LNCAP (cell line): ENCODE results near the gene TBX2.

Source experiments
- TF ChIP-seq, protein P1 (sequence below): fragments of 450-650 bp; IDR thresholded peaks from 2 replicates; pipeline ENCODE4 v1.5.1; 2017; ENCODE audit warnings: mild to moderate bottlenecking

Gene TBX2

GRCh38 chr17:61376931-61377838, 22.5 kb upstream of the TBX2 start:
- TF ChIP-seq, protein P1, sequence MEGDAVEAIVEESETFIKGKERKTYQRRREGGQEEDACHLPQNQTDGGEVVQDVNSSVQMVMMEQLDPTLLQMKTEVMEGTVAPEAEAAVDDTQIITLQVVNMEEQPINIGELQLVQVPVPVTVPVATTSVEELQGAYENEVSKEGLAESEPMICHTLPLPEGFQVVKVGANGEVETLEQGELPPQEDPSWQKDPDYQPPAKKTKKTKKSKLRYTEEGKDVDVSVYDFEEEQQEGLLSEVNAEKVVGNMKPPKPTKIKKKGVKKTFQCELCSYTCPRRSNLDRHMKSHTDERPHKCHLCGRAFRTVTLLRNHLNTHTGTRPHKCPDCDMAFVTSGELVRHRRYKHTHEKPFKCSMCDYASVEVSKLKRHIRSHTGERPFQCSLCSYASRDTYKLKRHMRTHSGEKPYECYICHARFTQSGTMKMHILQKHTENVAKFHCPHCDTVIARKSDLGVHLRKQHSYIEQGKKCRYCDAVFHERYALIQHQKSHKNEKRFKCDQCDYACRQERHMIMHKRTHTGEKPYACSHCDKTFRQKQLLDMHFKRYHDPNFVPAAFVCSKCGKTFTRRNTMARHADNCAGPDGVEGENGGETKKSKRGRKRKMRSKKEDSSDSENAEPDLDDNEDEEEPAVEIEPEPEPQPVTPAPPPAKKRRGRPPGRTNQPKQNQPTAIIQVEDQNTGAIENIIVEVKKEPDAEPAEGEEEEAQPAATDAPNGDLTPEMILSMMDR, result no peak

GRCh38 chr17:61378658-61379456, 20.8 kb upstream of the TBX2 start:
- TF ChIP-seq, protein P1, result no peak

GRCh38 chr17:61379457-61380216, 20.0 kb upstream of the TBX2 start:
- TF ChIP-seq, protein P1, result no peak

DNA sequence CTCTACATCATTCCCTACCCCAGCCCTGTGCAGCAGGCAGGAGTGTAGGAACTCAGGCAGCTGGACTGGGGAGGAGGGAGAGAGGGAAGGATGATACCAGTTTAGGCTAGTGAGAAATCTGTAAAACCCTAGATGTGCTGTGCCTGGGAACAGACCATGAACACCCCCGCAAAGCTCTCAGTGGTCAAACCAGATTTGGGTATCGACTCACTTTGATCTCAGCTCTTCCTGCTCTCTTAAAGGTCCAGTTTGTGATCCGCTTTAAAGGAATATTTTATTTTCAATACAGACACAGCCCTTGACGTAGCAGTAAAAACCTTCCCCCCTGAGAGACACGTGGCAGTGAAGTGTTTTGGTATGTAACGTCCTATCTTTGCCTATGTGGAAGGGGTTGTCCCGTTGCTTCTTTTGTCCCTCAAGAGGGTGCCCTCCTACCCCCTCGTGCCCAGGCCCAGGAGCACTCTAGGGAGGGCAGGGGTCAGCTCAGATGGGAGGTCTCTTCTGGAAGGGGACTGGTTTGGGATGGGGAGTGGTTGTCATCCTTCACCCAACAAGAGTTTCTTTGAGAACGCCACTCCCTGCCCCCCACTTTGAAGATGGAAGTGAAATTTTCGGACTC, 19.3 kb upstream of the TBX2 start:
- TF ChIP-seq, protein P1, result no peak

DNA sequence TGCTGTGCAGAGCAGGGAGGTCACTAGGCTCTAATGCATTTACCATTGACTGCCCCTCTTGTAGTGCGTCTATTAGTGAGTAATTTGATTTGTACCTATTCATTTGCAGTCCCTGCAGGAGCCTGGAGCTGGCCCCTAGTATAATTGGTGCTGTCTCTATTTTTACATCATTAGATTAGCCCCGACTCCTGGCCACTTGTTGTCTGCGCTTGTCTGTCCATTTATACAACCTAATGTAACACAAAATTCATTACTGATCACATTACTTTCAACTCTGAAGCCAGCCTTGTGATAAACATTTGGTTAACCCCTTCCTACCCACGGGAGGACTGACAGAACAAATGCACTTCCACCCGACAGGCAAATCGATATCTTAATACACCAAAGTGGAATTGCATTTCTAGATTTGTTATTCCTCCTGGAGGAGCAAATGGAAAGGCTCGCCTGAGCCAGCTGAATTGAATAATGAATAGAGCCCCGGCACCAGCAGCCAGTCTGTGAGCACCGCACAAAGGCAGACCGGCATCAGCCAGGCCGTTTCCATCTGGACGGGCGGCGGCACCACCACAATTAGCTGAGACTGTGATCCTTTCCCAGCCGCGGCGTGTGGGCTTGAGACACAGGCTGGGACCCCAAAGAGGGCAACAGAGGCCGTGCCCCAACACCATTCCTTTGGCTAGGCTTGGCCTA, 18.7 kb upstream of the TBX2 start:
- TF ChIP-seq, protein P1, result no peak

- TF ChIP-seq, protein P1, result no peak
Observed at GRCh38 chr17:61381537-61381936, 18.1 kb upstream of the TBX2 start.
